Cerebellar cortex (tissue), 1 donor: ENCODE results near the gene CHRFAM7A.
"Not testable (repeated sequence)": the region's sequence is repeated elsewhere in the genome, so short reads cannot be mapped to it uniquely, and the experiment has no call there.

Source experiments
- DNase-seq: peaks from one replicate; pipeline ENCODE4 v3.0.0-alpha.2; 2015; ENCODE audit warnings: low spot score

CHRFAM7A gene

DNA sequence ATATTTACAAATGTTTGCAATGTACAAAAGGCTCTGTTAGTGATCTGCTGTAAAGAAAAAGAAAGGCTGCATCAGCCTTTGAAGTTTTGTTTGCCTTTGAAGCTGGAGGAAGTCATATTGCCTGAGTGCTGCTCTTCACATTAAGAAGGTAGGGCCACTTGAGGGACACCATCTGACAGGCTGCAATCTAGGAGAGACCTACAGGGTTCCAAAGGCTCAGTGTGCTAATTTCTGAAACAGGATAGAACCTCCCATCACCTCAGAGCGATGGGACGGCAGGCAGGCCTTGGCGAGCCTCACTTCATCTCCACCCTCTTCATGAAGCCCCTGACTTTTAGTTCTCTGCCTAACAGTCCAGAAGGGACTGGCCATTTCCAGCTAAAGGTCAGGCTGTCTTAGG is 77.6 kb downstream of the CHRFAM7A start:
- not testable (repeated sequence) for DNase-seq

DNA sequence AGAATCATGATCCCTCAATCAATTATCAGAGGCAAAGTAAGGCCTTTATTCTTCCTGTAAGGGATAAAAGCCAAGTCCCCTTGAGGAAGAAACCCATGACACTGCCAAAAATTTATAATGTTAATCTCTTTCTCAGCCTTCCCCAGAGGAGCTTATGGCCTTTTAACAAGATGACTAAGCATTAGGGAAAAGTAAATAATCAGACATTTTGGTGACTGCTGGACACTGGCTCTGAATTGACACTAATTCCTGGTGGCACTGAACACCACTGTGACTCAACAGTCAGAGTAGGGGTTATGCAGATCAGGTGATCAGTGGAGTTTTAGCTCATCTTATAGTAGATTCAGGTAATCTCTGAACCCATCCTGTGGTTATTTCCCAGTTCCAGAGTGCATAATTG is 82.8 kb downstream of the CHRFAM7A start:
- DNase-seq: not testable (repeated sequence)
